ENCODE measurements around the gene BEST1. TPM values are rescaled to one million over a fixed set of nuclear protein-coding genes. Genes with fewer than 3 reads are reported as not detected.

BEST1 gene
- total RNA-seq, 6 experiments from 2014 or later, result 0.92 to 2.0 (median 1.9) TPM

- Mint-ChIP-seq H3K4me3 (peak overlapping the region; percentile 97), H3K9me3 (no peaks in the 10 kb centered on the region), H3K36me3 (ENCODE audit: low read depth) (peaks cover 35% of the 10 kb centered on the region), H3K27me3 (ENCODE audit: insufficient read depth) (peaks cover 10% of the 10 kb centered on the region), H3K27ac (peak overlapping the region; percentile 97), H3K4me1 (ENCODE audit: low read depth) (peaks cover 77% of the 10 kb centered on the region)
- no peak for TF ChIP-seq CTCF (IDR thresholded peaks at IDR 0.05)
- no peak for DNase-seq
These were observed 18.0 kb downstream of the BEST1 start for GRCh38 chr11:61967924-61968757.

DNA sequence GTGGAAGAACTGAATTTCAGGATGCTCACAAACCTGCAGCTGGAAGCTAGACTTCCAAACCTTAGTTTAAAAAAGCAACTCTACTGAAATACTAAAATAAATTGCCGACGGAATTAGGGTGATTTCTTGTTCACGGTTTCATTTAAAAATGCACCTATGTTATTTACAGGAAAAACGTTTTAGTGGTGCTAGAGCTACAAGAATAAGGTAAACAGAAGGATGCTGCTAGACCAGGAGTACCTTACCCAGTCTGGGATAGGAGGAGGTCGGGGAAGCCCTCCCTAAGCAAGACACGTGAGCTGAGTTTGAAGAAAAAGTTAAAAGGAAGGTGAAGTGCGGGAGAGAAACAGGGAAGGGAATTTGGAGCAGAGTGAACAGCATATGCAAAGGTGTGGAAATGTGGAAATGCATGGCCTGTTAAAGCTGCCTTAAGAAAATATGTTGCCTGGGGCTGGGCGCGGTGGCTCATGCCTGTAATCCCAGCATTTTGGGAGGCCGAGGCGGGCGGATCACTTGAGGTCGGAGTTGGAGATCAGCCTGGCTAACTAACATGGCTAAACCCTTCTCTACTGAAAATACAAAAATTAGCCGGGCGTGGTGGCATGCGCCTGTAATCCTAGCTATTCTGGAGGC is 18.7 kb downstream of the BEST1 start:
- H3K4me3 Mint-ChIP-seq, result peak overlapping the region; percentile 97
- no peak for TF ChIP-seq CTCF (IDR thresholded peaks at IDR 0.05)
- DNase-seq, result no peak
- H3K9me3 Mint-ChIP-seq, result no peaks in the 10 kb centered on the region
- H3K27ac Mint-ChIP-seq, result peak overlapping the region; percentile 97
- H3K4me1 Mint-ChIP-seq (ENCODE audit: low read depth), result peaks cover 77% of the 10 kb centered on the region
- H3K27me3 Mint-ChIP-seq (ENCODE audit: insufficient read depth), result peaks cover 6% of the 10 kb centered on the region
- H3K36me3 Mint-ChIP-seq (ENCODE audit: low read depth), result peaks cover 28% of the 10 kb centered on the region

DNA sequence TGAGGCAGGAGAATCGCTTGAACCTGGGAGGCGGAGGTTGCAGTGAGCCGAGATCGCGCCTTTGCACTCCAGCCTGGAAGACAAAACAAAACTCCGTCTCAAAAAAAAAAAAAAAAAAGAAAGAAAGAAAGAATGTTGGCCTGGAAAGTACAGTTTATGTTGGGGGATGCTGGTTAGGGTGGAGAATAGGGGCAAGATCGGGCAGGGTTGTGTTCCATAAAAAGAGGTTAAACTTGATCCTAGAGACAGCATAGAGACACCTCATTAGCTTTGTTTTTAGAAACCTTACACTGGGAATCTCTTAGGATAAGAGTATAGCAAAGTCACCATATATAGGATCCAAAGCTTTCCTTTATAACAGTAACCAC is 19.2 kb downstream of the BEST1 start:
- Mint-ChIP-seq H3K4me3 (peak overlapping the region; percentile 29; the same call in 1 of the 2 replicates), H3K27me3 (ENCODE audit: insufficient read depth) (peaks cover 6% of the 10 kb centered on the region), H3K36me3 (ENCODE audit: low read depth) (peaks cover 23% of the 10 kb centered on the region), H3K9me3 (no peaks in the 10 kb centered on the region), H3K27ac (peak overlapping the region; percentile 97), H3K4me1 (ENCODE audit: low read depth) (peaks cover 72% of the 10 kb centered on the region)
- no peak for TF ChIP-seq CTCF (IDR thresholded peaks at IDR 0.05)
- no peak for DNase-seq

DNA sequence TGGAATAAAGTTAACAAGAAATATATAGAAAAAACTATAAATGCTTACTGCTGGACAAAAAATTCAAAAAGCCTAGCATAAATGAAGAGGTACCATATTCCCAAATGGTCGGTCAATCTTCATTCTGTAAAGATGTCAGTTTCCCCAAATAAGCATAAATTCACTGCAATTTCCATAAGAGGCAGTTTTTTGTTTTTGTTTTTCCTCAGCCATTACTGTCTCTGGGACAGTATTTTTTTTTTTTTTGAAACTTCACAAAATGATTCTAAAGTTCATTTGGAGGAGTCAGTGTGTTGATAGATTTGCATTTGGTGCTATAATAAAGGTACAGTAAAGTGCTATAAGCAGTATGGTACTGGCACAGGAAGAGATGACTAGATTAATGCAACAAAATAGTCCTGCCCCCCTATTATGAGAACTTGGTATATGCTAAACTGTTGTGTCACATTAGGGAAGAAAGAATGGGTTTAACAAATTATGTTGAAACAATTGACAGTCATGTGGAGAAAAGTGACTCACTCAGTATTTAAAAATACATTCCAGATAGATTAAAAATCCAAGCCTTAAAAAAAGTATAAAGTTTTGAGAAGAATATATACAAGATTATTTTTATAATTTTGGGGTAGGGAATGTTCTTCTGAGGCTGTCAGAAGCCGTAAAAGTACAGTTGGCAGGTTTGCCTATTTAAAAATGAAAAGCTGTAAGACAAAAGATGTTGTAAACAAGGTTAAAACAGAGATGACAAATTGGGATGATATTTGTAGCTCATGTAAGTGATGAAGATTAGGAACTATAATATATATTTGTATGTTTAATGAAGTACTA is 19.9 kb downstream of the BEST1 start:
- Mint-ChIP-seq H3K27ac (peak overlapping the region; percentile 97), H3K36me3 (ENCODE audit: low read depth) (peaks cover 16% of the 10 kb centered on the region)

More for the DNA sequence above, 19.9 kb downstream of the BEST1 start:
- no peak for TF ChIP-seq CTCF (IDR thresholded peaks at IDR 0.05)
- Mint-ChIP-seq H3K9me3 (no peaks in the 10 kb centered on the region), H3K4me1 (ENCODE audit: low read depth) (peaks cover 68% of the 10 kb centered on the region), H3K4me3 (peak overlapping the region; percentile 38), H3K27me3 (ENCODE audit: insufficient read depth) (peaks cover 6% of the 10 kb centered on the region)
- DNase-seq, result peak; percentile 85

All from HFFc6 (cell line).